Motor neuron (in vitro differentiated cells): ENCODE results near the gene SSBP3. TPM values are rescaled to one million over a fixed set of nuclear protein-coding genes. Genes with fewer than 3 reads are reported as not detected.

Experiments
- ATAC-seq, 8 experiments: fragments of 200-7000 bp; cut with Tn5 transposase; replicated peaks in 6 of 8; 2 replicates each; pipeline ENCODE4 v1.8.0; 2021; ENCODE audit warnings: mild to moderate bottlenecking in 8 of 8, moderate library complexity in 8 of 8
- H3K27ac ChIP-seq, 2 donors: fragments of 250-450 bp; sonication (Bioruptor Pico); 2 replicates each; pipeline ENCODE4 v1.9.0; 2021; ENCODE audit warnings: antibody characterized with exemption in 2 of 2, mild to moderate bottlenecking in 2 of 2, moderate library complexity in 1 of 2
- H3K4me1 ChIP-seq, 2 donors: fragments of 250-450 bp; sonication (Bioruptor Pico); replicated peaks in 1 of 2; 2 replicates each; pipeline ENCODE4 v1.6.1; 2021; ENCODE audit warnings: antibody characterized with exemption in 2 of 2, mild to moderate bottlenecking in 2 of 2, moderate library complexity in 1 of 2
- H3K4me3 ChIP-seq, 5 donors: fragments of 250-450 bp; sonication (Bioruptor Pico); 2 replicates each; pipeline ENCODE4 v1.9.0; 2021; ENCODE audit warnings: antibody characterized with exemption in 5 of 5, mild to moderate bottlenecking in 5 of 5, moderate library complexity in 4 of 5
- WGBS, 10 experiments: fragments of 450-650 bp; shearing (Covaris generic); methylation state at CpG; one replicate each; pipeline ENCODE4 v1.0.0; 2022; 5-methylcytosine and 5-hydroxymethylcytosine counted together
- in situ Hi-C, 9 experiments: fragments of 400-800 bp; cut with MboI; loops; one replicate each; pipeline ENCODE4 v1.15.0; 2021; ENCODE audit warnings: low sequenced_read_pairs in 9 of 9, low pct_unique_long_range_greater_than_20kb in 2 of 9; ENCODE audit not compliant: unreplicated experiment in 9 of 9
- total RNA-seq, 8 experiments: library from RNA; unstranded; fragments of 300-600 nt; gene quantifications; 2 replicates each; pipeline versions ENCODE4 v1.2.3 to v1.2.4, GENCODE V29; 2022

The SSBP3 gene
- total RNA-seq, 8 experiments from 2014 or later = 11.3 to 183 (median 60.4) TPM

DNA sequence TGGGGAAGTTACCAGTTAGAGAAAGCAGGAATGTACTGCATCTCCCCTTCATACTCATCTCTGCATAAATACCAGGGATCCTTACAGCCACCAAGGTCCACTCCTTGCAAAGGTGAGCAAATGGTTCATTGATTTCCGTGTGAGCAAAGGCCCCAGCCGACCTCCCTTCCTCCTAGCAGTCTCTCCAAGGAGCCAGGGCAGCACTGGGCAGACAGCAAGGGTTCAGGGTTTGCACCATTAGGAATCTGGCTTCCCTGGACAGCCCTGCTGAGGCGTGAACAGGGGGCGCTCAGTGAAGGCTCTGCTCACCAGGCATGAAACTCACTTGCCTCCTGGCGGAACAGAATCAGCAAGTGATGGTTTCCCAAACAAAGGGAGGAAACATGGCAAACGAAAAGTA, 140.5 kb downstream of the SSBP3 start:
- in situ Hi-C loops = loop anchor here in 4 of 9 experiments (25.0 kb wide), 1 partner anchor 222 kb away; no protein-coding TSS in a partner anchor
- no peak overlapping the region for H3K4me3 ChIP-seq
- no peak for ATAC-seq
- WGBS, 10 experiments = 80 to 91% (median 83%) methylated on average over 1 to 6 of the region's 6 CpGs; no CpG with 5 or more reads in 4 of the 10 experiments
- H3K4me1 ChIP-seq = peaks cover 4 to 11% of the 10 kb centered on the region in 2 donors
- no peak overlapping the region for H3K27ac ChIP-seq

DNA sequence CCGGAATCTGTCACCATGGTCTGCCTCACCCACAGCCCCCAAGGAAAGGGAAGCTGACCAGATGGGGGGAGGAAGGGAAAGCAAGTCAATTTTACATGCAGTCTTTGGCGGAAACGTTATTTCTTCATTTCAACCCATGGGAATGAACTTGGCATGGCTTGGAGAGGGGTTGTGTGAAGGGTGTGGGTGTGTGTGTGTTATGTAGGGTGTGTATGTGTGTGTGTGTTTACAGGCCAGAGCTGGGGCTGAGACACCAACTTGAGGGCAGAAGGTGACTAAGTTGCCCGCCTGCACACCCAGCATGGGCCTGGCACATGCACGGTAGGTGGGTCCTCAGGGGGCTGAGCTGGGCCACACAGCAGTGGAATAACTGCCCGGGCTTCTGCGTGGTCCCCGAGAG, 141.1 kb downstream of the SSBP3 start:
- Histone ChIP-seq H3K4me3 (no peak overlapping the region), H3K27ac (no peak overlapping the region), H3K4me1 (peaks cover 4 to 11% of the 10 kb centered on the region in 2 donors)
- 83 to 100% (median 94%) methylated on average over 1 to 4 of the region's 8 CpGs; no CpG with 5 or more reads in 3 of the 10 experiments for WGBS, 10 experiments
- in situ Hi-C loops = loop anchor here in 4 of 9 experiments (25.0 kb wide), 1 partner anchor 222 kb away; no protein-coding TSS in a partner anchor
- no peak for ATAC-seq

DNA sequence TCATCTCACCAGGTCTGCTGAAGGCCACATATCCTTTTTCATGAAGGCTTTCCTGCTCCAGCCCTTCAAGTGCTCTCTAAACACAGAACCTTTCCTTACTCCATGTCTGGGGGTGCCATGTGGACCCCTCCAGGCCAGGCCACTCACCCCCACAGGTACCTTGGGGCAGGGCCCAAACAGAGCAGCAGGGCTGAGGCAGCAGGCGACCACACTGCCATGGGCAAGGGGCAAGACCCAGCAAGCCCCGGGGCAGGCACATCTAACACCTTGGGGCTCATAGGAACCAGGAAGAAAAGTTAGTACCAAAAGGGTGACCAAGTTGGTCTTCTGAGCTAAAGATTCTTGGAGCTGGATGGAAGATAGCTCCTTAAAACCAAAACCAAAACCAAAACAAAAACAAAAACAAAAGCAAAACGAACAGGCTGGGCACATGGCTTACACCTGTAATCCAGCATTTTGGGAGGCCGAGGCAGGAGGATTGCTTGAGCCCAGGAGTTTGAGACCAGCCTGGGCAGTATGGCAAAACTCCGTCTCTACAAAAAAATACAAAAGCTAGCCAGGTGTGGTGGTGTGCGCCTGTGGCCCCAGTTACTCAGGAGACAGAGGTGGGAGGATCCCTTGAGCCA, 142.5 kb downstream of the SSBP3 start:
- in situ Hi-C loops = loop anchor here in 4 of 9 experiments (25.0 kb wide), 1 partner anchor 224 kb away; no protein-coding TSS in a partner anchor
- Histone ChIP-seq H3K4me1 (peaks cover 4 to 9% of the 10 kb centered on the region in 2 donors), H3K27ac (no peak overlapping the region), H3K4me3 (no peak overlapping the region)
- 50 to 96% (median 68%) methylated on average over 2 to 5 of the region's 6 CpGs; no CpG with 5 or more reads in 4 of the 10 experiments for WGBS, 10 experiments
- no peak for ATAC-seq

DNA sequence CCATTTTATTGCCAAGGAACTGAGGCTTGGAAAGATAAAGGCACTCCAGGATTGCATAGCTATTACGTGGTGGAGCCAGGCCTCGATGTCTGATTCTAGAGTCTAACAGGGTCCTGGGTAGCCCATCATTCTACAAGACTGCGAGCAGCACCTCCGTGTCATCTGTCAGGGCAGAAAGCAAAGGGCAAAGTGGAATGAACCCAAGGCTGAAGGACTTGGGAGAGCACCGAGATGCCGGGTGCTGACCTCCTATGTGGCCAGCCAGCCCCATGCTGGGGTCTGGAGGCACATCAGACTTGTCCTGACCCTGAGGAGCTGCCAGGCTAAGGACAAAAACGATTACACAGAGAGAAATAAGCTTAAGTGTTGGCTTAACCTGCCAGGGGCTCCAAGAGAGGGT, 143.9 kb downstream of the SSBP3 start:
- ATAC-seq = no peak
- 88 to 95% (median 91%) methylated on average over 2 to 7 of the region's 7 CpGs; no CpG with 5 or more reads in 6 of the 10 experiments for WGBS, 10 experiments
- Histone ChIP-seq H3K4me1 (peaks cover 11 to 12% of the 10 kb centered on the region in 2 donors), H3K4me3 (no peak overlapping the region), H3K27ac (no peak overlapping the region)
- in situ Hi-C loops = loop anchor here in 4 of 9 experiments (25.0 kb wide), 1 partner anchor 225 kb away; no protein-coding TSS in a partner anchor

DNA sequence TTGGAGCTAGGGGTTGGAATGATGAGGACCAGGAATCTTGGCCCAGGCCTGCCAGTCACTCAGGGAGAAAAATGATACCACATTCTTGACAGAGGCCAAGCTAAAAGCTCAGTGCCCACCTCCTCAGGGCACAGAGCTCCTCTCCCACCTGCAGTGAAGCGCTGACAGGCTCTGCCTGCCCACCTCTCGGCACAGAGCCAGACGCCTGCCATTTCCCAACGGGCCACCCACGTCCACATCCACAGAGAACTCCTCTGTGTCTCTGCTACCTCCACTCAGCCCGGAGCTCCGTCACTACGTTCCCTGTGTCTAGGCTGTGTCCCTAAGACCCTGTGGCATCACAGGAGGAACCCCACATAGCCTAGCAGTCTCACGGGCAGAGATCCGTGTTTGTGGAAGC, 145.4 kb downstream of the SSBP3 start:
- no peak overlapping the region for H3K4me3 ChIP-seq
- in situ Hi-C loops = loop anchor here in 4 of 9 experiments (25.0 kb wide), 1 partner anchor 226 kb away; no protein-coding TSS in a partner anchor
- ATAC-seq = no peak
- H3K4me1 ChIP-seq = peaks cover 22 to 26% of the 10 kb centered on the region in 2 donors
- no peak overlapping the region for H3K27ac ChIP-seq
- 40 to 100% (median 91%) methylated on average over 1 to 6 of the region's 10 CpGs; no CpG with 5 or more reads in 5 of the 10 experiments for WGBS, 10 experiments

DNA sequence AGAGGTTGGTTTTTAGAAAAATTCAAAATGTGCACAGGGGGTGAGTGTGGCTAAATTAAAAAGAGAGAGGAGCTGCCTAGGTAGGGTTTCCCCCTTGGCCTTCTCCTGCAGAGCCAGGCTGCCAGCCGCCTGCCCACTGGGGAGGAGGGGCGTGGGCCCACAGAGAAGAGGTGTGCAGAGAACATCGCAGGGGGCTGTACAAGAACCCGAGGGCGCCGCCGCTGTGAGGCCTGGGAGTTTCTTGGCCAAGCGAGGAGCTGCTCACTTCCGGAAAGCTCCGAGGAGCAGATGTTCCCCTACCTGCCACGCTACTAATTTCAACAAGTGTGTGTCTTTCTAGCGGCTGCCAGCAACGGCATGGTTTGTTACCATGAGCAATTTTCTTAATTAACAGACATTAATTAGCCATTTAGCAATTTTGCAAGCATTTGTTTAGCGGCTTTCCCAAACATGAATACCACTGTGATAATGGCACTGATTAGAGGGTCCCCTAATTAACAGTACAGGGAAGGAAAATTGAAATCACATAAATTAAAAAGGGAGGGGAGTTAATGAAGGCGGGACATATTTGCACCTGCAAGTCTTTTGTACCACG, 146.6 kb downstream of the SSBP3 start:
- Histone ChIP-seq H3K27ac (no peak overlapping the region), H3K4me1 (peaks cover 22 to 31% of the 10 kb centered on the region in 2 donors), H3K4me3 (no peak overlapping the region)
- in situ Hi-C loops = loop anchor here in 4 of 9 experiments (25.0 kb wide), 1 partner anchor 228 kb away; no protein-coding TSS in a partner anchor
- WGBS, 10 experiments = 89 to 100% (median 93%) methylated on average over 2 to 16 of the region's 16 CpGs; no CpG with 5 or more reads in 1 of the 10 experiments
- ATAC-seq = no peak

DNA sequence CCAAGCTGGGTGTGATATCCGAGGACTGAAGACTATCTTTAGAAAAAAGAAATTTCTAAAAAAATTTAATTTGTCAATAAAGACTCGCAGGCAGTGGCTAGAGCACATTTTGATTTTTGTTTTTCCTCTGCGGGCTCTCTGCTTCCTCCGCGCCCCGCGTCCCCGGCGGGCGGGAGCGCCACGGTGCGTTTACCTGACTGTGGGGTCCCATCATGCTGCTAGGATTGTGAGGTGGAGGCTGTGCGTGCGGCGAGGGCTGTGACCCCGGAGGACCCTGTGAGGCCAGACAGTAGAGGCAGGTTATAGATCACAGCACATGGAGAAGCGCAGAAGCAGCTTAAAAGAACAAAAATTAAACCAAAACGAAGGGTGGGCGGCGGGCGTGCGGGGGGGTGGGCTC, 148.3 kb downstream of the SSBP3 start:
- no peak for ATAC-seq
- in situ Hi-C loops = loop anchor here in 4 of 9 experiments (25.0 kb wide), 1 partner anchor 229 kb away; no protein-coding TSS in a partner anchor
- WGBS, 10 experiments = 52 to 100% (median 80%) methylated on average over 1 to 18 of the region's 23 CpGs
- Histone ChIP-seq H3K4me1 (peaks cover 24 to 31% of the 10 kb centered on the region in 2 donors), H3K27ac (peak overlapping the region; percentile 7 to 46), H3K4me3 (no peak overlapping the region)

DNA sequence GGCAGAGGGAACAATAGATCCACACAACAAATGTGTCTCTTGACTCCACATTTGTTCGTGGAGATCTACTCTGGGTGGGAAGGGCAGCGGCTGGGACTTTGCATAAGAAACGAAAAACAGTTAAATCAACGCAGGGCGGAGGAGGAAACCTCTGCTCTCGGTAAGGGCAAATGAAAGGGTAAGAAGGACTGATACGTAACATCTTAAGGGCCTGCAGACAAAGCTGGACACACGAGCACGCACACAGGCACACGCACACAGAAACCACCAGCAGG, 148.9 kb downstream of the SSBP3 start:
- in situ Hi-C loops = loop anchor here in 4 of 9 experiments (25.0 kb wide), 1 partner anchor 230 kb away; no protein-coding TSS in a partner anchor
- peaks cover 24 to 31% of the 10 kb centered on the region in 2 donors for H3K4me1 ChIP-seq
- 0 to 96% (median 37%) methylated on average over 3 to 10 of the region's 10 CpGs; no CpG with 5 or more reads in 2 of the 10 experiments for WGBS, 10 experiments

DNA sequence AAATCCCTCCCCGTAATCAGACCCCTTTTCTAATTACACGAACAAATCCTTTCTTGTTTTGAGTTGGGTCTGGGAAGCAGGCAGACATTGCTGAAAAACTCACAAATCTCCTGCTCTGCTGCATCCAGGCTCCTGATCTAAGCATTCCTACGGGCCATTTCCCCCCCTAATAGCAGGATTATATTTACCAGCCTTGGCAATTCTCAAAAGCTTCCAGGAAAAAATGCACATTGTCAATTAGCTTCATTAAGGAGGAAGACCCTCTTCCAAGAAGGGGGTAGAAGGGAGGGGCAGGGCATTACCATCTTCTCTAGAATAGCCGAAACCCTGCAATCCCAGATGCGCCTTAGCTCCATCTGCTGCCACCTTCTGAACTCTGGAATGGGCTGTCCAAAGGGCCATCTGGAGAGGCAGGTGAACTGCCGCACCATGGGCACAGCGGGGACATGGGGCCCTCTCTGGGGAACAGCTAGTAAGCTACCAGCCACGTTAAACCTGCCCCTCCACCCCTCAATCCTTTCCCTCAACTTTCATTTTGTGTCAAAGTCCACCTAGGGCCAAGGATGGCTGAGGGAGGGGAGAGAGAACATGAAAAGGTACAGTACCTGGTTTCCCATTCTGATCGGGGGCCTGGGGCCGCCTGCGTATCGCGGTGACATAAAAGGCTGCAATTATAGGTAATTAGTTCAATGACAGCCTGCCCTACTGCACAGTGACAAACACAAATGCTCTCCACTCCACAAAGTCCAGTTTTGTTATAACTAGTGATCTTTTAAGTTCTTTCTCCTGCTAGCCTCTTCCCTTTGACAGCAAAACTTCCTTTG, 149.5 kb downstream of the SSBP3 start:
- peak in 6 of 8 experiments; percentile 22 to 60 (median 52) for ATAC-seq
- 22 to 92% (median 68%) methylated on average over 1 to 13 of the region's 13 CpGs; no CpG with 5 or more reads in 2 of the 10 experiments for WGBS, 10 experiments
- Histone ChIP-seq H3K27ac (peak overlapping the region; percentile 7 to 46), H3K4me1 (peaks cover 24 to 31% of the 10 kb centered on the region in 2 donors), H3K4me3 (no peak overlapping the region)
- in situ Hi-C loops = loop anchor here in 4 of 9 experiments (25.0 kb wide), 1 partner anchor 231 kb away; no protein-coding TSS in a partner anchor

More for the DNA sequence above, 148.9 kb downstream of the SSBP3 start:
- H3K27ac ChIP-seq = peak overlapping the region; percentile 7 to 46
- ATAC-seq = peak in 5 of 8 experiments; percentile 56 to 76 (median 76)
- H3K4me3 ChIP-seq = no peak overlapping the region

DNA sequence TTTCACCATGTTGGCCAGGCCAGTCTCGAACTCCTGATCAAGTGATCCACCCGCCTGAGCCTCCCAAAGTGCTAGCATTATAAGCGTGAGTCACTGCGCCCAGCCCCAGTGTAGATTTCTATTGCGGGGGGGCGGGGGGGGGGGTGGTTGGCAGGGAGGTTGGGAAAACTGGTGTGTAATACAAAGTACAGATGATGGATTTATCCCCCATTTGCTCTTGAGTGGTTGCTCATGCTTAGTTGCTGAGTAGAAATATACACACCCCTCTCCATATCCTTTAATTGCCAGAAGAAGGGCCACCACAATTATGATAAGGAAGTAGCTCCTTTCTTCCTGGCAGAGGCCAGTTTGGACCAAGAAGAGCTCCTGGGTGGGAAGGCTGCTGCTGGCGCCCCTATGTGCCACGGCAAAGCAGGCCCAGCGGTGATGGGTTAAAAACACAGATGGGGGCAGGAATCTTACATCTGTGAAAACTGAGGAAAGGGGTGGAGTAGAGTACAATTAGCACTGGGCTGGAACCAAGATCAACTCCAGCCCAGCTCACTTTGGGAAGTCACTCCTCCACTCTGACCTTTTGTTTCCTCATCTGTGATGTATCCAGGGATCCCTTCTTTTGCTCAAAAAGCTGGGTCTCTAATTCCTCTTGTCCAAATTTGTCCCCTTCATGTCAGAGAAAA, 151.0 kb downstream of the SSBP3 start:
- H3K4me3 ChIP-seq = no peak overlapping the region
- ATAC-seq = peak in 2 of 8 experiments; percentile 70 to 73
- no peak overlapping the region for H3K27ac ChIP-seq
- H3K4me1 ChIP-seq = peaks cover 24 to 31% of the 10 kb centered on the region in 2 donors
- 20 to 100% (median 93%) methylated on average over 1 to 8 of the region's 9 CpGs; no CpG with 5 or more reads in 2 of the 10 experiments for WGBS, 10 experiments
- in situ Hi-C loops = loop anchor here in 4 of 9 experiments (25.0 kb wide), 1 partner anchor 232 kb away; no protein-coding TSS in a partner anchor

DNA sequence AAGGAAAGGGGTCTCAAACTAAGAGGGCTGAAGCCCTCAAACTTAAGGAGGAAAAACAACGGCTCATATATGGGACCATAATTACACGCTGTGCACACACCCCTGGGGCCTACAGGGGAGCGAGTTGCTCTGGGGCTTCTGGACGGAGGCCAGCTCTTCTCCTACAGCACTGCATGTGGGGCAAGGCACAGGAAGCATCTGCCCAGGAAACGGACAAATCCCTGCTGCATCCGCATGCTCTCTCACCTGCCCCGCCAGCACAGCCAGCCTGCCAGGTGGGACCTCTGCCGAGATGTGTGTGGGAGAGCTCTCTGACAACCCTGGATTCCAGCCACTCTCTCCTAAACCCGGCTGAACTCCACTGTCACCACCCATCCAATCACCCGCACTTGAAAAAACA, 152.1 kb downstream of the SSBP3 start:
- ATAC-seq = no peak
- in situ Hi-C loops = loop anchor here in 4 of 9 experiments (25.0 kb wide), 1 partner anchor 233 kb away; no protein-coding TSS in a partner anchor
- Histone ChIP-seq H3K27ac (no peak overlapping the region), H3K4me1 (peaks cover 24 to 31% of the 10 kb centered on the region in 2 donors), H3K4me3 (no peak overlapping the region)
- WGBS, 10 experiments = 85 to 92% (median 90%) methylated on average over 2 to 9 of the region's 10 CpGs; no CpG with 5 or more reads in 5 of the 10 experiments

DNA sequence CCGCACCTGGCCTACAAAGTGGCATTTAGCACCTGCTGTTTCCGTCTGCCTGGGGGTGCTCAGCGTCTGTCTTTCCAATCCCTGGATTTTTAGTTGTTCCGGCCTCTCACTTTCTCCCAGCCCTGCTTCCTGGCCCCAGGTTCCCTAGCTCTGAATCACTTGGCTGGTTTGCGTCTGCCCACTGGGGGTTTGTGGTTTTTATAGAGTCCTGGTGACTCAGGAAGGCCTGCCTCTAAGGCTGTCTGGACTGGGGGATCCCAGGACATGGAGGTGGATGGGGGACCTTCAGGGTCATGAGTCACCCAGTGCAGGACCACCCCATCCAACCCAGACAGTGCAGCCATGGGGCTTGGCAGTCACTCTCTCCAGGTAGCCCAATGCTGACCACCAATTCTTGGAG, 152.7 kb downstream of the SSBP3 start:
- no peak for ATAC-seq
- in situ Hi-C loops = loop anchor here in 4 of 9 experiments (25.0 kb wide), 1 partner anchor 234 kb away; no protein-coding TSS in a partner anchor
- Histone ChIP-seq H3K4me1 (peaks cover 24 to 31% of the 10 kb centered on the region in 2 donors), H3K4me3 (no peak overlapping the region), H3K27ac (no peak overlapping the region)
- 30 to 100% (median 94%) methylated on average over 1 to 5 of the region's 5 CpGs; no CpG with 5 or more reads in 5 of the 10 experiments for WGBS, 10 experiments
